H9 (cell line): ENCODE measurements around the gene FBXL14. TPM values are rescaled to one million over a fixed set of nuclear protein-coding genes. Genes with fewer than 3 reads are reported as not detected.

Source experiments
- DNase-seq: peaks from one replicate; pipeline ENCODE4 v3.0.0-alpha.2; 2017
- H2AFZ ChIP-seq: one replicate; pipeline ENCODE4 v1.6.1; 2013; ENCODE audit warnings: mild to moderate bottlenecking, low read length, control low read depth, moderate library complexity
- H2AK5ac ChIP-seq: 2 replicates; pipeline ENCODE4 v1.6.1; 2013; ENCODE audit warnings: low read length, control low read depth, mixed read lengths; ENCODE audit not compliant: insufficient read length
- H2BK120ac ChIP-seq: one replicate; pipeline ENCODE4 v1.6.1; 2013; ENCODE audit warnings: low read depth, mild to moderate bottlenecking, low read length, control low read depth, inconsistent platforms; ENCODE audit not compliant: poor library complexity, severe bottlenecking
- H2BK12ac ChIP-seq: 2 replicates; pipeline ENCODE4 v1.6.1; 2013; ENCODE audit warnings: low read length, control low read depth, mixed read lengths, low read depth; ENCODE audit not compliant: insufficient read length
- H2BK15ac ChIP-seq: 2 replicates; pipeline ENCODE4 v1.6.1; 2013; ENCODE audit warnings: low read depth, low read length, control low read depth
- H2BK20ac ChIP-seq: one replicate; pipeline ENCODE4 v1.6.1; 2013; ENCODE audit warnings: low read depth, mild to moderate bottlenecking, low read length, control low read depth, inconsistent platforms; ENCODE audit not compliant: poor library complexity, severe bottlenecking
- H2BK5ac ChIP-seq: 2 replicates; pipeline ENCODE4 v1.6.1; 2013; ENCODE audit warnings: low read length, control low read depth, mixed read lengths; ENCODE audit not compliant: insufficient read length
- H3K14ac ChIP-seq: 2 replicates; pipeline ENCODE4 v1.6.1; 2013; ENCODE audit warnings: low read length, control low read depth; ENCODE audit not compliant: insufficient read depth
- H3K18ac ChIP-seq: 2 replicates; pipeline ENCODE4 v1.6.1; 2013; ENCODE audit warnings: low read depth, mild to moderate bottlenecking, mixed read lengths, low read length, control low read depth; ENCODE audit not compliant: insufficient read length
- H3K23ac ChIP-seq: 2 replicates; pipeline ENCODE4 v1.6.1; 2013; ENCODE audit warnings: low read length, control low read depth, mixed read lengths, low read depth; ENCODE audit not compliant: insufficient read length
- H3K23me2 ChIP-seq: 2 replicates; pipeline ENCODE4 v1.6.1; 2013; ENCODE audit warnings: low read depth, mild to moderate bottlenecking, mixed read lengths, low read length, control low read depth; ENCODE audit not compliant: insufficient read length, poor library complexity, severe bottlenecking
- H3K27ac ChIP-seq: 2 replicates; pipeline ENCODE4 v1.5.1; 2013; ENCODE audit warnings: low read length, control low read depth, mixed read lengths, low read depth; ENCODE audit not compliant: insufficient read length
- H3K27me3 ChIP-seq: 2 replicates; pipeline ENCODE4 v1.6.1; 2013; ENCODE audit warnings: low read length, control low read depth, inconsistent platforms; ENCODE audit not compliant: insufficient read depth
- H3K4ac ChIP-seq: 2 replicates; pipeline ENCODE4 v1.6.1; 2013; ENCODE audit warnings: low read depth, mild to moderate bottlenecking, control low read depth, inconsistent platforms, low read length, moderate library complexity
- H3K4me1 ChIP-seq: 2 replicates; pipeline ENCODE4 v1.6.1; 2013; ENCODE audit warnings: low read length, control low read depth, inconsistent platforms; ENCODE audit not compliant: insufficient read depth
- H3K4me2 ChIP-seq: 2 replicates; pipeline ENCODE4 v1.6.1; 2013; ENCODE audit warnings: low read length, control low read depth, mixed read lengths; ENCODE audit not compliant: insufficient read length, insufficient read depth
- H3K56ac ChIP-seq: 2 replicates; pipeline ENCODE4 v1.6.1; 2013; ENCODE audit warnings: low read depth, mild to moderate bottlenecking, mixed read lengths, low read length, control low read depth; ENCODE audit not compliant: insufficient read length
- H3K79me1 ChIP-seq: 2 replicates; pipeline ENCODE4 v1.6.1; 2013; ENCODE audit warnings: low read depth, mild to moderate bottlenecking, moderate library complexity, low read length, control low read depth, inconsistent platforms; ENCODE audit not compliant: insufficient read depth, poor library complexity, severe bottlenecking
- H3K79me2 ChIP-seq: 2 replicates; pipeline ENCODE4 v1.6.1; 2013; ENCODE audit warnings: low read length, control low read depth, inconsistent platforms; ENCODE audit not compliant: insufficient read depth
- H3K9ac ChIP-seq: 2 replicates; pipeline ENCODE4 v1.6.1; 2013; ENCODE audit warnings: low read length, control low read depth, mixed read lengths; ENCODE audit not compliant: insufficient read length; ENCODE audit errors: extremely low read depth
- H3K9me3 ChIP-seq: one replicate; pipeline ENCODE4 v1.6.1; 2013; ENCODE audit warnings: low read depth, low read length, inconsistent platforms; ENCODE audit not compliant: control insufficient read depth
- H3T11ph ChIP-seq: one replicate; pipeline ENCODE4 v1.6.1; 2013; ENCODE audit warnings: mild to moderate bottlenecking, low read length, control low read depth, inconsistent platforms
- H4K20me1 ChIP-seq: one replicate; pipeline ENCODE4 v1.6.1; 2013; ENCODE audit not compliant: control insufficient read depth, insufficient read length, insufficient read depth
- H4K5ac ChIP-seq: 2 replicates; pipeline ENCODE4 v1.6.1; 2013; ENCODE audit warnings: low read depth, mild to moderate bottlenecking, mixed read lengths, low read length, control low read depth; ENCODE audit not compliant: insufficient read length
- H4K8ac ChIP-seq: replicated peaks from 2 replicates; pipeline ENCODE4 v1.6.1; 2013; ENCODE audit warnings: low read length, control low read depth, mixed read lengths, low read depth; ENCODE audit not compliant: insufficient read length
- H4K91ac ChIP-seq: 2 replicates; pipeline ENCODE4 v1.6.1; 2013; ENCODE audit warnings: low read depth, mild to moderate bottlenecking, moderate library complexity, mixed read lengths, low read length, control low read depth; ENCODE audit not compliant: insufficient read length
- H3K27ac Mint-ChIP-seq, 3 experiments: 2 replicates in 2 of 3; 3 replicates in 1 of 3; pipeline ENCODE4 v1.8.0; 2020 to 2021; ENCODE audit warnings: mixed read lengths in 3 of 3, mild to moderate bottlenecking in 1 of 3, moderate library complexity in 1 of 3
- H3K27me3 Mint-ChIP-seq: 2 replicates; pipeline ENCODE4 v1.8.0; 2021; ENCODE audit warnings: low read depth, mild to moderate bottlenecking, moderate library complexity, mixed read lengths
- H3K36me3 Mint-ChIP-seq, 3 experiments: 2 replicates in 2 of 3; 3 replicates in 1 of 3; pipeline ENCODE4 v1.8.0; 2020 to 2021; ENCODE audit warnings: low read depth in 3 of 3, mixed read lengths in 3 of 3; ENCODE audit not compliant: insufficient read depth in 1 of 3
- H3K4me1 Mint-ChIP-seq, 2 experiments: 2 replicates each; pipeline ENCODE4 v1.8.0; 2020; ENCODE audit warnings: mixed read lengths in 2 of 2
- H3K4me3 Mint-ChIP-seq, 2 experiments: 2 replicates in 1 of 2; 3 replicates in 1 of 2; pipeline ENCODE4 v1.8.0; 2020 to 2021; ENCODE audit warnings: mild to moderate bottlenecking in 2 of 2, mixed read lengths in 2 of 2, moderate library complexity in 1 of 2
- H3K9me3 Mint-ChIP-seq, 2 experiments: 2 replicates in 1 of 2; 3 replicates in 1 of 2; pipeline ENCODE4 v1.8.0; 2020; ENCODE audit warnings: mild to moderate bottlenecking in 2 of 2, mixed read lengths in 2 of 2, moderate library complexity in 1 of 2
- WGBS: extraction: QIAGEN DNeasy Blood & Tissue Kit; methylation state at CpG from one replicate; pipeline ENCODE4 v1.1.7; 2013; ENCODE audit warnings: missing lambda C conversion rate, low lambda C conversion rate, mixed read lengths; ENCODE audit not compliant: insufficient read length; ENCODE audit errors: extremely low coverage; 5-methylcytosine and 5-hydroxymethylcytosine counted together
- total RNA-seq: library from RNA; stranded (reverse); gene quantifications from 2 replicates; pipeline ENCODE4 v1.2.1, GENCODE V29; 2021
- TF ChIP-seq, protein P1 (sequence below): fragments of 200-600 bp; sonication (generic); conservative IDR thresholded peaks from 3 replicates; pipeline ENCODE4 v1.8.0; 2021; ENCODE audit warnings: antibody characterized with exemption, mild to moderate bottlenecking

The FBXL14 gene
- total RNA-seq, 1 experiment from 2014 or later: 15.6 TPM

DNA sequence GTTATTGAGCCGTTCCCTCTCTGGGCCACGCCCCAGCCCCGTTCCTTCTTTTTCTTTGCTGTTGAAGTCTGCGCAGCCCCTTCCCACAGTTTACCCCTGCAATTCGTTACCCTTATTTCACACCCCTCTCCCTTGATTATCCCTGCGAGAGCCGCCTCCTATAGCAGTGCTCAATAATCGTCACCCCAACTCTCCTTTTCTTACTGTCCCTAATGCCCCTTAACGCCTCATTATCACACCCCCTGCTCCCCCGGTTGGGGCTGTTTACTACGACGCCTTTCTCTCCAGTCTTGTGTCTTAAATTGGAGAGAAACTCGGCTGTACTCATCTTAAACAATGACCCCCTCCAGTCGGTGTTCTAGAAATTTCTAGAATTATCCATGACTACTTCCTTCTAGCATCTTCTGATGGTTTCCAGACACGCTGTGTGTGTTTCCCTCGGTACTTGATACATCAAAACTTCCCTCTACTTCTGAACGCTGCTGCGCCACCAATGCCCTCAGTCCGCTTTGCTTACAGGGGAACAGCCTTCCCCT is 713 bp upstream of the FBXL14 start:
- Histone ChIP-seq H3K23me2 (peaks cover 27% of the 10 kb centered on the region), H2AFZ (no peak overlapping the region), H3K18ac (no peak overlapping the region), H3K4me1 (peaks cover 8% of the 10 kb centered on the region), H3K14ac (no peak overlapping the region), H3T11ph (no peak overlapping the region), H2BK5ac (no peak overlapping the region), H2BK20ac (no peak overlapping the region), H3K56ac (no peak overlapping the region), H2AK5ac (no peak overlapping the region), H3K27ac (no peak overlapping the region), H3K79me1 (no peaks in the 10 kb centered on the region), H4K91ac (no peak overlapping the region), H4K8ac (no peak overlapping the region), H3K23ac (no peak overlapping the region), H3K4me2 (peak overlapping the region; percentile 69), H3K27me3 (peaks cover 24% of the 10 kb centered on the region; the same call in 1 of the 2 replicates), H4K5ac (no peak overlapping the region), H4K20me1 (peaks cover 5% of the 10 kb centered on the region), H3K4ac (no peak overlapping the region), H2BK15ac (no peak overlapping the region), H3K9me3 (no peaks in the 10 kb centered on the region), H3K79me2 (no peaks in the 10 kb centered on the region), H2BK120ac (no peak overlapping the region), H2BK12ac (no peak overlapping the region), H3K9ac (no peak overlapping the region)
- peaks cover 36 to 43% of the 10 kb centered on the region in 2 experiments for H3K4me1 Mint-ChIP-seq
- H3K36me3 Mint-ChIP-seq: peaks cover 0 to 2% (median 0%) of the 10 kb centered on the region in 3 experiments; a peak in 1 of 7 replicates
- H3K9me3 Mint-ChIP-seq: peaks cover 0 to 1% of the 10 kb centered on the region in 2 experiments; a peak in 3 of 5 replicates
- no peak for DNase-seq
- WGBS: no CpG with 5 or more reads among the region's 19 CpGs
- TF ChIP-seq, protein P1, sequence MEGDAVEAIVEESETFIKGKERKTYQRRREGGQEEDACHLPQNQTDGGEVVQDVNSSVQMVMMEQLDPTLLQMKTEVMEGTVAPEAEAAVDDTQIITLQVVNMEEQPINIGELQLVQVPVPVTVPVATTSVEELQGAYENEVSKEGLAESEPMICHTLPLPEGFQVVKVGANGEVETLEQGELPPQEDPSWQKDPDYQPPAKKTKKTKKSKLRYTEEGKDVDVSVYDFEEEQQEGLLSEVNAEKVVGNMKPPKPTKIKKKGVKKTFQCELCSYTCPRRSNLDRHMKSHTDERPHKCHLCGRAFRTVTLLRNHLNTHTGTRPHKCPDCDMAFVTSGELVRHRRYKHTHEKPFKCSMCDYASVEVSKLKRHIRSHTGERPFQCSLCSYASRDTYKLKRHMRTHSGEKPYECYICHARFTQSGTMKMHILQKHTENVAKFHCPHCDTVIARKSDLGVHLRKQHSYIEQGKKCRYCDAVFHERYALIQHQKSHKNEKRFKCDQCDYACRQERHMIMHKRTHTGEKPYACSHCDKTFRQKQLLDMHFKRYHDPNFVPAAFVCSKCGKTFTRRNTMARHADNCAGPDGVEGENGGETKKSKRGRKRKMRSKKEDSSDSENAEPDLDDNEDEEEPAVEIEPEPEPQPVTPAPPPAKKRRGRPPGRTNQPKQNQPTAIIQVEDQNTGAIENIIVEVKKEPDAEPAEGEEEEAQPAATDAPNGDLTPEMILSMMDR: no peak
- peaks cover 55% of the 10 kb centered on the region for H3K27me3 Mint-ChIP-seq
- H3K4me3 Mint-ChIP-seq: peak overlapping the region; percentile 75 to 89
- peak overlapping the region in 2 of 3 experiments; percentile 52 to 61; a peak in 3 of 7 replicates for H3K27ac Mint-ChIP-seq
